HepG2 (cell line): ENCODE results near the gene IRS1. TPM values are rescaled to one million over a fixed set of nuclear protein-coding genes. Genes with fewer than 3 reads are reported as not detected.

Experiments
- ATAC-seq: fragments of 200-7000 bp; cut with Tn5 transposase; 3 replicates; pipeline ENCODE4 v1.9.1; 2020; ENCODE audit warnings: mild to moderate bottlenecking, moderate library complexity
- BruUV-seq: library from RNA; stranded (reverse); fragments of 400-500 nt; replicated peaks from 2 replicates; lab custom pipeline; 2021; lab: Mats Ljungman, UMichigan
- CTCF ChIA-PET: fragments of 300-600 bp; formaldehyde crosslinking; extraction: SDS; loops from one replicate; lab custom pipeline; 2021; ENCODE audit warnings: low total read pairs, inconsistent platforms, low intra/inter-chr PET ratio; lab: Yijun Ruan, JAX
- POLR2A ChIA-PET: fragments of 350-600 bp; sonication (Branson Sonifier 250); formaldehyde crosslinking; loops from one replicate; lab custom pipeline; 2020; ENCODE audit warnings: antibody characterized with exemption, inconsistent platforms; lab: Yijun Ruan, JAX
- DNase-seq: peaks from one replicate; pipeline ENCODE4 v3.0.0-alpha.2; 2015; ENCODE audit warnings: low spot score
- FAIRE-seq: peaks from 3 replicates; lab custom pipeline; 2011; peaks lifted over from hg19 to GRCh38; lab: Jason Lieb, UNC
- H2AFZ ChIP-seq: one replicate; pipeline ENCODE4 v1.6.1; 2011; ENCODE audit warnings: low read length, inconsistent platforms
- H3K27ac ChIP-seq: fragments of 300-600 bp; 3 replicates; pipeline ENCODE4 v1.8.0; 2011; ENCODE audit warnings: mixed run types, mild to moderate bottlenecking, mixed read lengths, low read length, inconsistent platforms; ENCODE audit not compliant: insufficient read depth; ENCODE audit errors: extremely low read length
- H3K27me3 ChIP-seq, 2 experiments: fragments of 200-600 bp in 1 of 2; 2 replicates in 1 of 2; 3 replicates in 1 of 2; pipeline versions ENCODE4 v1.6.0 to v1.8.0; 2011; ENCODE audit warnings: low read length in 2 of 2, mild to moderate bottlenecking in 2 of 2, moderate library complexity in 2 of 2, inconsistent platforms in 1 of 2; ENCODE audit not compliant: insufficient read depth in 2 of 2, control insufficient read depth in 1 of 2
- H3K36me3 ChIP-seq, 2 experiments: fragments of 200-600 bp in 1 of 2; replicated peaks in 1 of 2; 2 replicates in 1 of 2; 3 replicates in 1 of 2; pipeline versions ENCODE4 v1.5.1 to v1.8.0; 2011; ENCODE audit warnings: low read length in 2 of 2, inconsistent platforms in 1 of 2; ENCODE audit not compliant: insufficient read depth in 2 of 2, control insufficient read depth in 1 of 2
- H3K4me1 ChIP-seq: 2 replicates; pipeline ENCODE4 v1.5.1; 2012; ENCODE audit warnings: low read length, inconsistent platforms; ENCODE audit not compliant: insufficient read depth
- H3K4me2 ChIP-seq: 2 replicates; pipeline ENCODE4 v1.6.0; 2011; ENCODE audit warnings: low read depth, low read length, inconsistent platforms
- H3K4me3 ChIP-seq, 3 experiments: fragments of 200-600 bp in 1 of 3; sonication (generic), shearing (Covaris generic) in 1 of 3; replicated peaks in 1 of 3; 2 replicates each; pipeline ENCODE4 v1.5.1; 2011 to 2016; ENCODE audit warnings: low read length in 3 of 3, inconsistent platforms in 2 of 3, low read depth in 2 of 3, mild to moderate bottlenecking in 2 of 3, control low read depth in 1 of 3, mixed read lengths in 1 of 3; ENCODE audit not compliant: insufficient read depth in 1 of 3
- H3K79me2 ChIP-seq: one replicate; pipeline ENCODE4 v1.6.1; 2011; ENCODE audit warnings: low read length, inconsistent platforms; ENCODE audit not compliant: insufficient read depth
- H3K9ac ChIP-seq: 2 replicates; pipeline ENCODE4 v1.6.0; 2011; ENCODE audit warnings: mild to moderate bottlenecking, low read depth, low read length, inconsistent platforms; ENCODE audit not compliant: insufficient read depth
- H3K9me3 ChIP-seq: 2 replicates; pipeline ENCODE4 v1.5.1; 2012; ENCODE audit warnings: mild to moderate bottlenecking, low read length
- H4K20me1 ChIP-seq: 2 replicates; pipeline ENCODE4 v1.6.0; 2011; ENCODE audit warnings: inconsistent platforms, mild to moderate bottlenecking, low read length, moderate library complexity; ENCODE audit not compliant: insufficient read depth
- ARHGAP35 ChIP-seq: sonication (generic); formaldehyde crosslinking; IDR thresholded peaks from 2 replicates; pipeline ENCODE4 v1.9.0; 2022; ENCODE audit warnings: mild to moderate bottlenecking, inconsistent platforms, moderate library complexity, missing genetic modification reagents, borderline replicate concordance
- HNRNPL ChIP-seq: fragments of 200-400 bp; formaldehyde crosslinking; IDR thresholded peaks from 2 replicates; pipeline ENCODE4 v1.6.1; 2017; ENCODE audit warnings: mild to moderate bottlenecking, low read depth, low read length
- PHF21A ChIP-seq: sonication (generic); formaldehyde crosslinking; IDR thresholded peaks from 2 replicates; pipeline ENCODE4 v1.5.0; 2020; ENCODE audit warnings: mild to moderate bottlenecking, missing genetic modification reagents
- RFX3 ChIP-seq: IDR thresholded peaks from 2 replicates; pipeline ENCODE4 v1.6.1; 2016; ENCODE audit warnings: missing biosample characterization, missing genetic modification reagents
- SMYD3 ChIP-seq: sonication (generic); formaldehyde crosslinking; IDR thresholded peaks from 2 replicates; pipeline ENCODE4 v1.8.1; 2023; ENCODE audit warnings: mild to moderate bottlenecking, missing genetic modification reagents
- SSRP1 ChIP-seq: IDR thresholded peaks from 2 replicates; pipeline ENCODE4 v1.6.1; 2016; ENCODE audit warnings: control low read depth
- ZNF264 ChIP-seq: sonication (generic); formaldehyde crosslinking; IDR thresholded peaks from 2 replicates; pipeline ENCODE4 v1.4.0; 2020; ENCODE audit warnings: missing genetic modification reagents
- ZNF33B ChIP-seq: sonication (generic); formaldehyde crosslinking; IDR thresholded peaks from 2 replicates; pipeline ENCODE4 v1.5.1; 2020; ENCODE audit warnings: mild to moderate bottlenecking, missing genetic modification reagents
- ZNF564 ChIP-seq: sonication (generic); formaldehyde crosslinking; IDR thresholded peaks from 2 replicates; pipeline ENCODE4 v1.8.1; 2023; ENCODE audit warnings: mild to moderate bottlenecking, missing genetic modification reagents
- ZNF574 ChIP-seq: sonication (generic); formaldehyde crosslinking; IDR thresholded peaks from 2 replicates; pipeline ENCODE4 v1.4.0; 2020; ENCODE audit warnings: missing genetic modification reagents
- WGBS: methylation state at CpG from one replicate; pipeline ENCODE4 v1.1.6; 2017; ENCODE audit warnings: low lambda C conversion rate; 5-methylcytosine and 5-hydroxymethylcytosine counted together
- in situ Hi-C: cut with HindIII; loops from 2 replicates; pipeline ENCODE4 v1.10.0; 2017; ENCODE audit warnings: low pct_unique_long_range_greater_than_20kb; ENCODE audit not compliant: extremely low pct_ligation_motif_present
- intact Hi-C: fragments of 100-400 bp; cut with micrococcal nuclease; formaldehyde crosslinking; loops from one replicate; pipeline ENCODE4 v1.10.0; 2022; ENCODE audit not compliant: unreplicated experiment
- polyA plus RNA-seq, 8 experiments: library from polyadenylated mRNA; depleted of rRNA in 3 of 8; stranded (reverse) in 7 of 8; unstranded in 1 of 8; fragments of >200 nt; fragmentation: Illumina TruSeq in 4 of 8; extraction: Trizol in 4 of 8; gene quantifications; 2 replicates each; pipeline versions ENCODE4 v1.2.1 to v1.2.3, GENCODE V29; 2011 to 2016; ENCODE audit warnings: low read depth in 4 of 8, missing spikeins in 1 of 8, mixed read lengths in 1 of 8; ENCODE audit not compliant: insufficient read depth in 1 of 8
- total RNA-seq, 5 experiments: library from RNA; depleted of rRNA; stranded (reverse); fragments of >200 nt; fragmentation: Illumina TruSeq; extraction: Trizol; gene quantifications; 2 replicates each; pipeline ENCODE4 v1.2.3, GENCODE V29; 2016; ENCODE audit warnings: low read depth in 1 of 5

IRS1 gene
- total and polyA plus RNA-seq, 2 of the 13 experiments (the other 11 are each of a cell fraction or from before 2014, with no cell fraction given): 8.7 to 9.0 TPM

DNA sequence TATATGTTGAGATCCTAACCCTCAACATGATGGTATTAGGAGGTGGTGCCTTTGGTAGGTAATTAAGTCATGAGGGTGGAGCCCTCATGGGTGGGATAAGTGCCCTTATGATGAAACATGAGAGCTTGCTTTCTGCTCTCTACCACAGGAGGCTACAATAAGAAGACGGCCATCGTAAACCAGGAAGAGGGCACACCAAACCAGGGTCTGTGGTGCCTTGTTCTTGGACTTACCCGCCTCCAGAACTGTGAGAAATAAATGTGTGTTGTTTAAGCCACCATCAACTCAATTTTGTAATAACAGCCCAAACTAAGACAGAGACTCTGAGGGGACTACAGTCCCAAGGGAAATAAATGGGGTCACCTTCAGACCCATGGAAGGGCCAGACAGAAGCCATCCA, 52.3 kb downstream of the IRS1 start:
- Histone ChIP-seq H3K27me3 (no peaks in the 10 kb centered on the region), H3K9ac (no peak overlapping the region), H3K4me1 (peaks cover 18% of the 10 kb centered on the region), H3K4me2 (no peak overlapping the region), H3K27ac (no peak overlapping the region), H3K79me2 (peaks cover 5% of the 10 kb centered on the region), H4K20me1 (no peaks in the 10 kb centered on the region), H3K36me3 (peaks cover 0 to 4% of the 10 kb centered on the region in 2 experiments; a peak in 1 of 5 replicates), H2AFZ (no peak overlapping the region), H3K4me3 (no peak overlapping the region), H3K9me3 (peaks cover 7% of the 10 kb centered on the region; the same call in 1 of the 2 replicates)
- FAIRE-seq (no peak), DNase-seq (no peak), ATAC-seq (no peak)
- BruUV-seq: no TSS peak
- in situ Hi-C loops (no loop called here), intact Hi-C loops (no loop called here)
- TF ChIP-seq ZNF264 (CRISPR knock-in tag): peak; percentile 88
- no peak for TF ChIP-seq PHF21A (CRISPR knock-in tag)
- no peak for TF ChIP-seq SMYD3 (CRISPR knock-in tag)
- TF ChIP-seq ZNF574 (CRISPR knock-in tag): no peak
- TF ChIP-seq ZNF564 (CRISPR knock-in tag): peak; percentile 99
- TF ChIP-seq ZNF33B: no peak
- no peak for TF ChIP-seq ARHGAP35 (CRISPR knock-in tag)
- no peak for TF ChIP-seq SSRP1 (CRISPR knock-in tag)
- no peak for TF ChIP-seq RFX3 (CRISPR knock-in tag)
- TF ChIP-seq HNRNPL: no peak
- ChIA-PET POLR2A (no interaction called here), CTCF (no interaction called here)
- 93% methylated on average over 3 of the region's 3 CpGs for WGBS
